AG09319 (cell line): Measurements from ENCODE around the gene NCCRP1.

Source experiments
- DNase-seq: peaks from one replicate; pipeline ENCODE4 v3.0.0-alpha.2; 2010; ENCODE audit warnings: low read depth; ENCODE audit errors: extremely low read depth
- TF ChIP-seq, protein P1 (sequence below): IDR thresholded peaks from 2 replicates; pipeline ENCODE4 v1.5.1; 2011; ENCODE audit warnings: low read depth, mild to moderate bottlenecking, inconsistent platforms, low read length, moderate library complexity

Gene NCCRP1

DNA sequence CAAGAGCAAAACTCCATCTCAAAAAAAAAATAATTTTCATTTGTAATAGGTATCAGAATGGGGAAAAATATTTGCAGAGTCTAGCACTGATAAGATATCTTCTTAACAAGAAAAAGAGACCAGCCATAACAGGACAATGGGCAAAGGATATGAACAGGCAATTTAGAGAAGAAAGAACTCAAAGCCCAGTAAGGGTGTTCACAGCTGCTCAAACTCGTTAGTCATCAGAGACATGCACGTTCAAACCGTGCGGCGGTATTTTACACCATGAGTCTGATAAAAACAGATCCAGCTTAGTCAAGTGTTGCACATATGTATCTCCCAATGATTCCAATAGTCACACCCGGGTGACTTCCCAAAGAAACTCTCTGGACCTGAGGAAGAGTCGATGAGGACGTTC, 13.7 kb upstream of the NCCRP1 start:
- TF ChIP-seq, protein P1, sequence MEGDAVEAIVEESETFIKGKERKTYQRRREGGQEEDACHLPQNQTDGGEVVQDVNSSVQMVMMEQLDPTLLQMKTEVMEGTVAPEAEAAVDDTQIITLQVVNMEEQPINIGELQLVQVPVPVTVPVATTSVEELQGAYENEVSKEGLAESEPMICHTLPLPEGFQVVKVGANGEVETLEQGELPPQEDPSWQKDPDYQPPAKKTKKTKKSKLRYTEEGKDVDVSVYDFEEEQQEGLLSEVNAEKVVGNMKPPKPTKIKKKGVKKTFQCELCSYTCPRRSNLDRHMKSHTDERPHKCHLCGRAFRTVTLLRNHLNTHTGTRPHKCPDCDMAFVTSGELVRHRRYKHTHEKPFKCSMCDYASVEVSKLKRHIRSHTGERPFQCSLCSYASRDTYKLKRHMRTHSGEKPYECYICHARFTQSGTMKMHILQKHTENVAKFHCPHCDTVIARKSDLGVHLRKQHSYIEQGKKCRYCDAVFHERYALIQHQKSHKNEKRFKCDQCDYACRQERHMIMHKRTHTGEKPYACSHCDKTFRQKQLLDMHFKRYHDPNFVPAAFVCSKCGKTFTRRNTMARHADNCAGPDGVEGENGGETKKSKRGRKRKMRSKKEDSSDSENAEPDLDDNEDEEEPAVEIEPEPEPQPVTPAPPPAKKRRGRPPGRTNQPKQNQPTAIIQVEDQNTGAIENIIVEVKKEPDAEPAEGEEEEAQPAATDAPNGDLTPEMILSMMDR = no peak
- no peak for DNase-seq

DNA sequence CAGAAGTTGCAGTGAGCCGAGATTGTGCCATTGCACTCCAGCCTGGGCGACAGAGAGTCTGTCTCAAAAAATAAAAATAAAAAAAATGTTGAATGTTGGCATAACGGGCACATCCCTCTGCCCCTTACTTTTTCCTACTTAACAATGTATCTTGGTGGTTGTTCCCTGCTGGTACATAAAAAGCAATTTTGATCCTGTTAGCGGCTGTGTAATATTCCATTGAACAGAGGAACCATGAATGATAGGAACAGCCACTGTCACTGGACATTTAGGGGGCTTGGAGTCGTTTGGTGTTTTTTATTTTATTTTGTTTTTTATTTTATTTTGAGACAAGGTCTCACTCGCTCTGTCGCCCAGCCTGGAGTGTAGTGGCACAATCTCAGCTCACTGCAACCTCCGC, 10.4 kb upstream of the NCCRP1 start:
- TF ChIP-seq, protein P1 = no peak
- no peak for DNase-seq

GRCh38 chr19:39187552-39187943, 9.2 kb upstream of the NCCRP1 start:
- DNase-seq = no peak
- TF ChIP-seq, protein P1 = no peak

DNA sequence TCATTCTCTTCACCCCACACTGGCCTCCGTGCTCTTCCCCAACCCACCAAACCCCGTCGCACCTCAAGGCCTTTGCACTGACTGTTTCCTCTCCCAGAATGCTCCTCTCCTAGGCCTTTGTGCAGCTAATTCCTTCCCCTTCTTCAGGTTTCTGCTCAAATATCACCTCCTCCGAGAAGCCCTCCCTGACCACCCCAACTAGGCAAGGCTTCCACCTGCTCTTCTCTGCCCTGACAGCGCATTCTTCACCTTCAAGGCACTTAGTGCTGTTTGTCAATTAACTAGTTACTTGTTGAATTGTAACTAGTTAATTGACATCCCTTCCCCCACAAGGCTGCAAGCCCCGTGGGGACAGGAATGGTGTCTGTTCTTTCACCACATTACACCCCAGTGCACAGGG, 7.8 kb upstream of the NCCRP1 start:
- TF ChIP-seq, protein P1 = no peak
- DNase-seq = no peak

DNA sequence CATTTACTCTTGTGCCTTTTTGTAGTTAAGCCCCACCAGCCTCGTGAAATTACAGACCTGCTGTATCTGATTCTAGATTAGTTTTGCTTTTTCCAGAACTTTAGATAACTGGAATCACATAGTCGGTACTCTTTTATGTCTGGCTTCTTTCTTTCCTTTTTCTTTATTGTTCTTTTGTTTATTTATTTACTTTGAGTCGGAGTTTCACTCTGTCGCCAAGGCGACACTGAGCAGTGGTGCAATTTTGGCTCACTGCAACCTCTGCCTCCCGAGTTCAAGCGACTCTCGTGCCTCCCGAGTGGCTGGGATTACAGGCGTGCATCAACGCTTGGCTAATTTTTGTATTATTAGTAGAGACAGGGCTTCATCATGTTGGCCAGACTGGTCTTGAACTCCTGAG, 6.0 kb upstream of the NCCRP1 start:
- TF ChIP-seq, protein P1 = no peak
- no peak for DNase-seq

DNA sequence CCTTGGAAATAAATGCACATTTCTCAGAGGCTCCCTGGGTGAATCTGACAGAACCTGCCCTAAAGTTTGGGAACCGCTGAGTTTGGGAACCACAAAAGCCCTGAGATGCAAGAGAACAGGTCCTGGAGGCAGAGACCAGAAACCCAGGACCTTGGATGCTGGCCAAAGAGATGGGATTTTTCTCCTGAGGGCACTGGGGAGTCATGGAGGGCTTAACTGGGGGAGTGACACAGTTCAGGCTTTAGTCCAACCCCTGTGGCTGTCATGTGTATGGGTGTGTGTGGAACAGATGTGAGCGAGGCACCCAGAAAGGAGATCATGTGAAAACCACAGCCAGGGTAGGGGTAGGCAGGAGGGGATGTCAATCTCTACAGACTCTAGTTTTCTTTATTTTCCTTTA, 3.9 kb upstream of the NCCRP1 start:
- TF ChIP-seq, protein P1 = no peak
- DNase-seq = no peak

DNA sequence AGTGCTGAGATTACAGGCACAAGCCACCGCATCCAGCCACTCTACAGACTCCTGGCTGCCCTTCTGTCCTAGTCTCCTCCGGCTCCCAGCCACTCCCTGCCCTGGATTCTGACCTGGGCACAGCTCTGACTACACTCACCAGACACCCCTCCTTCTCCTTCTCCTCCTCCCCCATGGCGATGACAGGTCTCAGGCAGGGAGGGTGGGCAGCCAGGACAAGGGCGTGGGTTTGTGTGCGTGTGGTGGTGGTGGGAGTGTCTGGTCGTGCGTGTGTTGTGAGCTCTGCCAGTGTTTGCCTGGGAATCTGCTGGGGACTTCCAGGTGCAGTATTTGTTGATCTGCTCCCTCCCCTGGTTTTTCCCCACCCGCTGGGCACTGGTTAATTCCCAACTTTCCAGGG, 3.0 kb upstream of the NCCRP1 start:
- TF ChIP-seq, protein P1 = no peak
- DNase-seq = no peak
